Left ventricle myocardium inferior (tissue), 1 donor: ENCODE results near the gene EEF1AKMT2. TPM values are rescaled to one million over a fixed set of nuclear protein-coding genes. Genes with fewer than 3 reads are reported as not detected.
"Not testable (repeated sequence)": the region's sequence is repeated elsewhere in the genome, so short reads cannot be mapped to it uniquely, and the experiment has no call there.

ENCODE experiments used
- DNase-seq: peaks from one replicate; pipeline ENCODE4 v3.0.0-alpha.2; 2020
- H3K27ac ChIP-seq: fragments of 200-600 bp; replicated peaks from 2 replicates; pipeline ENCODE4 v1.8.0; 2021
- H3K27me3 ChIP-seq: fragments of 200-600 bp; 2 replicates; pipeline ENCODE4 v1.8.0; 2021; ENCODE audit warnings: low read depth
- H3K36me3 ChIP-seq: fragments of 200-600 bp; 2 replicates; pipeline ENCODE4 v1.8.0; 2021
- H3K4me1 ChIP-seq: fragments of 200-600 bp; 2 replicates; pipeline ENCODE4 v1.8.0; 2021
- H3K4me3 ChIP-seq: fragments of 200-600 bp; 2 replicates; pipeline ENCODE4 v1.8.0; 2021; ENCODE audit warnings: mild to moderate bottlenecking, moderate library complexity
- H3K9me3 ChIP-seq: fragments of 200-600 bp; replicated peaks from 2 replicates; pipeline ENCODE4 v1.8.0; 2021
- intact Hi-C: fragments of 100-400 bp; cut with micrococcal nuclease; formaldehyde crosslinking; loops from one replicate; pipeline ENCODE4 v1.11.0; 2022
- total RNA-seq: library from RNA; stranded (reverse); fragmentation: NEBNext Ultra II Directional; extraction: Animal tissue kit (Norgen Biotek cat#: 25700); gene quantifications from one replicate; pipeline ENCODE4 v1.2.1, GENCODE V29; 2021
- TF ChIP-seq, protein P1 (sequence below): fragments of 200-600 bp; IDR thresholded peaks from 2 replicates; pipeline ENCODE4 v1.8.0; 2021; ENCODE audit warnings: antibody characterized with exemption, mild to moderate bottlenecking, borderline replicate concordance
- donor health status: DM: no; HTN: yes; CAD: no; lungs with severe emphysema.

EEF1AKMT2 gene
- total RNA-seq, 1 donor from 2014 or later: 13.8 TPM

DNA sequence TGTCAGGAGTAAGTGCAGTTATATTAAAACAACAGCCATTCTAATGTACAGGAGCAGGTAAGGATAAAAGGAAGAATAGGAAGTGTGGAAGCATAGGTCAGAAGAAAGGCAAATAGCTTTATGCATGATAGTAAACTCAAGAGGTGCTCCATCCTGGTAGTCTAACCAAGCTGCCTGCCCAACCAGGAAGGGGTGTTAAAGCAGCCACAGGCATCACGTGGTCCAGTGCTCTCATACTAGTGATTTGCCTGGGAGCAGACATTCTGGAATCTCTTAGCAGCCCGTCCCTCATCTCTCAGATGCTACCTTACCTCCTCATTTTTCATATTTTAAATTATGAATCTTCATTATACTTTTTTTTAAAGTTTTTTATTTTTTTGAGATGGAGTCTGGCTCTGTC, 28.4 kb upstream of the EEF1AKMT2 start:
- H3K4me3 ChIP-seq: no peak overlapping the region
- no peaks in the 10 kb centered on the region for H3K4me1 ChIP-seq
- TF ChIP-seq, protein P1, sequence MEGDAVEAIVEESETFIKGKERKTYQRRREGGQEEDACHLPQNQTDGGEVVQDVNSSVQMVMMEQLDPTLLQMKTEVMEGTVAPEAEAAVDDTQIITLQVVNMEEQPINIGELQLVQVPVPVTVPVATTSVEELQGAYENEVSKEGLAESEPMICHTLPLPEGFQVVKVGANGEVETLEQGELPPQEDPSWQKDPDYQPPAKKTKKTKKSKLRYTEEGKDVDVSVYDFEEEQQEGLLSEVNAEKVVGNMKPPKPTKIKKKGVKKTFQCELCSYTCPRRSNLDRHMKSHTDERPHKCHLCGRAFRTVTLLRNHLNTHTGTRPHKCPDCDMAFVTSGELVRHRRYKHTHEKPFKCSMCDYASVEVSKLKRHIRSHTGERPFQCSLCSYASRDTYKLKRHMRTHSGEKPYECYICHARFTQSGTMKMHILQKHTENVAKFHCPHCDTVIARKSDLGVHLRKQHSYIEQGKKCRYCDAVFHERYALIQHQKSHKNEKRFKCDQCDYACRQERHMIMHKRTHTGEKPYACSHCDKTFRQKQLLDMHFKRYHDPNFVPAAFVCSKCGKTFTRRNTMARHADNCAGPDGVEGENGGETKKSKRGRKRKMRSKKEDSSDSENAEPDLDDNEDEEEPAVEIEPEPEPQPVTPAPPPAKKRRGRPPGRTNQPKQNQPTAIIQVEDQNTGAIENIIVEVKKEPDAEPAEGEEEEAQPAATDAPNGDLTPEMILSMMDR: no peak
- no peak for DNase-seq
- peaks cover 54% of the 10 kb centered on the region for H3K36me3 ChIP-seq
- H3K9me3 ChIP-seq: no peaks in the 10 kb centered on the region
- intact Hi-C loops: loop anchor here (10.0 kb wide), 1 partner anchor 285 kb away; no protein-coding TSS in a partner anchor
- H3K27ac ChIP-seq: no peak overlapping the region
- H3K27me3 ChIP-seq: no peaks in the 10 kb centered on the region

DNA sequence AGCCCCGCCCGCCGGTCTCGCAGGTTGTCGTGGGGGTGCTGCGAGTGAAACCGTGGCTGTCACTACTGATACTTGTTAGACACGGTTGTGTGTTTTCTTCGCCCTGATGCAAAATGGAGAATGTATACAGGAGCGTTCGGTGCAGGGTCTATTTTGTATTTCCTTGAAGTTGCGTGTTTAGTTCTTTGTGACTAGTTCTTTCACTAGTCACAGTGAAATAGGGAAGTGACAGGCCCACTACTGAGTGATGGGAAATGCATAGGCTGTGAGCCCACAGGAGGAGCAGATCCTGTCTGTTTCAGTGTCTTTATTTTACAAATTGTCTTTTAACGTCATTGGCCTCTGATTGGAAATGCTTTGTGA, 10.6 kb upstream of the EEF1AKMT2 start:
- TF ChIP-seq, protein P1: no peak
- peaks cover 2% of the 10 kb centered on the region for H3K36me3 ChIP-seq
- peak overlapping the region; percentile 88 for H3K27ac ChIP-seq
- no peak for DNase-seq
- peaks cover 26% of the 10 kb centered on the region for H3K4me1 ChIP-seq
- peak overlapping the region; percentile 99 for H3K4me3 ChIP-seq
- H3K27me3 ChIP-seq: no peaks in the 10 kb centered on the region
- intact Hi-C loops: no loop called here
- H3K9me3 ChIP-seq: no peaks in the 10 kb centered on the region

DNA sequence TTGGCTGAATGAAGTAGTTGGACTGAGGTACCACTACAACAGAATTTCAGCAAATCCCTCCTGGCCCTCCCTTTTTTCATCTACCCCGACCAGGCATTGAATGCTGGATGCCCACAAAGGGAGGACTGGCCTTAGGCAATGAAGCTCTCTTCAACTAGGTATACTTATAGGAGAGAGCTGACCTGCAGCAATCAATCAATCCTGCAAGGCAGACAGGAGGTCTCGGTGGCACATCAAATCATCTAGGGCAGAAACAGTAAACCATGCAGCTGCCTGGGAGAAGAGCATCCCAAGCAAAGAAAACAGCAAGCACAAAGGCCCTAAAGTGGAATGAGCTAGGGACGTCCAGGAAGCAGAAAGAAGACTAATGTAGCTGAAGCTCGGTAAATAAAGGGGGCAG, 7.5 kb upstream of the EEF1AKMT2 start:
- TF ChIP-seq, protein P1: no peak
- H3K36me3 ChIP-seq: no peaks in the 10 kb centered on the region
- DNase-seq: no peak
- no peaks in the 10 kb centered on the region for H3K27me3 ChIP-seq
- no peaks in the 10 kb centered on the region for H3K9me3 ChIP-seq
- no peak overlapping the region for H3K4me3 ChIP-seq
- intact Hi-C loops: no loop called here
- H3K27ac ChIP-seq: no peak overlapping the region
- peaks cover 26% of the 10 kb centered on the region for H3K4me1 ChIP-seq

- intact Hi-C loops: no loop called here
- no peak overlapping the region for H3K4me3 ChIP-seq
- no peak for DNase-seq
These were observed 7.1 kb upstream of the EEF1AKMT2 start for GRCh38 chr10:124798781-124799180.

DNA sequence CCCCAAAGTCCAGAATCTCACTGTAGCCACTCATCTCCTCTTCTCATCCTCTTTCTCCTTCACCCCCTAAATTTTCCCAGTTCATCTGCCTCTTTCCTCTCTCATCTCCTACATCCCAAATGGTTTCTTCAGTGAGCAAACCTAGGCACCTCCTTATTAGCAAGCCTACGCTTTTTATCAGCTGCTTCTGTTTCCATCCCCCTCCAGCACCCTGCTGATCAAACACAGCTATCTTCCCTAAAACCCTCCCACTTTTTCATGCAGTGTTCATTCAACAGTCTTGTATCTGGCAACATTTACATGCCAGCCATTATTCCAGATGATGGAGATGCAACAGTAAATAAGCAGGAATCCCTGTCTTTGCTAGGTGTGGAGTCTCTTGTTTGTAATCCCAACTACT, 6.7 kb upstream of the EEF1AKMT2 start:
- no peak for DNase-seq
- Histone ChIP-seq H3K27me3 (no peaks in the 10 kb centered on the region), H3K9me3 (no peaks in the 10 kb centered on the region), H3K36me3 (no peaks in the 10 kb centered on the region), H3K4me1 (peaks cover 24% of the 10 kb centered on the region), H3K4me3 (no peak overlapping the region), H3K27ac (no peak overlapping the region)
- TF ChIP-seq, protein P1: no peak
- intact Hi-C loops: no loop called here

More at GRCh38 chr10:124798781-124799180, 7.1 kb upstream of the EEF1AKMT2 start:
- H3K27ac ChIP-seq: no peak overlapping the region
- H3K36me3 ChIP-seq: no peaks in the 10 kb centered on the region
- TF ChIP-seq, protein P1: no peak
- H3K4me1 ChIP-seq: peaks cover 26% of the 10 kb centered on the region
- H3K9me3 ChIP-seq: no peaks in the 10 kb centered on the region
- no peaks in the 10 kb centered on the region for H3K27me3 ChIP-seq

- H3K36me3 ChIP-seq: peaks cover 15% of the 10 kb centered on the region
- no peaks in the 10 kb centered on the region for H3K27me3 ChIP-seq
- no peak overlapping the region for H3K27ac ChIP-seq
- no peak for DNase-seq
- H3K9me3 ChIP-seq: no peaks in the 10 kb centered on the region
- peak overlapping the region; percentile 93 for H3K4me3 ChIP-seq
- intact Hi-C loops: no loop called here
- peaks cover 22% of the 10 kb centered on the region for H3K4me1 ChIP-seq
- TF ChIP-seq, protein P1: no peak
These were observed 1.3 kb upstream of the EEF1AKMT2 start for GRCh38 chr10:124792998-124793352.

DNA sequence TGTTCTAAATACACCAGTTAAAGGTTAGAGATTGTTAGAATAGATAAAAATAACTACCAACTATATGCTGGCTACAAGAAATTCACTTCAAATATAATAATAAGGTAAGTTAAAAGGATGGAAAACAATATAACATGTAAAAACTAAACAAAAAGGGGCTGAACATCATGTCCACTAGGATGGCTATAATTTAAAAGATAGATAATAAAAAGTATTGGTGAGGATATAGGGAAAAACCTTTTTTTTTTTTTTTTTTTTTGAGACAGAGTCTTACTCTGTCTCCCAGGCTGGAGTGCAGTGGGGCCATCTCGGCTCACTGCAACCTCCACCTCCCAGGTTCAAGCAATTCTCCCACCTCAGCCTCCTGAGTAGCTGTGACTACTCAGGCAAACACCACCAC, 8.8 kb downstream of the EEF1AKMT2 start:
- intact Hi-C loops, H3K4me3 ChIP-seq, H3K4me1 ChIP-seq, H3K9me3 ChIP-seq, H3K27ac ChIP-seq, DNase-seq, H3K27me3 ChIP-seq: not testable (repeated sequence)
- H3K36me3 ChIP-seq: peaks cover 44% of the 10 kb centered on the region
